Epithelial cell of prostate (primary cell): ENCODE data around the gene CHMP4A.
A peak's percentile ranks its signal among the peaks of the same experiment; 100 is the strongest.
"Not testable (repeated sequence)": the region's sequence is repeated elsewhere in the genome, so short reads cannot be mapped to it uniquely, and the experiment has no call there.

Source experiments
- DNase-seq: peaks from one replicate; pipeline ENCODE4 v3.0.0-alpha.2; 2011; ENCODE audit warnings: low read depth, low spot score
- H3K27ac ChIP-seq: fragments of 450-650 bp; 2 replicates; pipeline ENCODE4 v1.5.1; 2017; ENCODE audit warnings: mild to moderate bottlenecking

Gene CHMP4A

GRCh38 chr14:24249230-24250021 lies 36.1 kb upstream of the CHMP4A start:
- DNase-seq: no peak
- H3K27ac ChIP-seq: no peak overlapping the region

GRCh38 chr14:24247422-24247821 lies 34.1 kb upstream of the CHMP4A start:
- no peak for DNase-seq
- H3K27ac ChIP-seq: peak overlapping the region; percentile 40

DNA sequence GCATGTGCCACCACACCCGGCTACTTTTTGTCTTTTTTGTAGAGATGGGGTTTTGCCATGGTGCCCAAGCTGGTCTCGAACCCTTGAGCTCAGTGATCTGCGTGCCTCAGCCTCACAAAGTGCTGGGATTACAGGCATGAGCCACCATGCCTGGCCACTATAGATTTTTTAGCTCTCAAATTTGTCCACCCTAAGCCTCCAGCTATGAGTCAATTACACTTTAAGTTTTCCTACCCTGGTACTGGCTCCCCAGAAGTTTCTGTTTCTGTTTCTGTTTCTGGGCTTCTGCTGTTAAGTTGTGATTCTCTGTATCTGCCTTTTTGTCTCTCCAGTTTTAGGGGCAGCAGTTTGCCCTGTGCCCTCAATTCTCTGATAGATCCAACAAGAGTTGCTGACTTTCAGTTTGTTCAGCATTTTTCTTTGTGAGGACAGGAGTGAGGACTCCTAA lies 33.5 kb upstream of the CHMP4A start:
- H3K27ac ChIP-seq: peak overlapping the region; percentile 40
- no peak for DNase-seq

DNA sequence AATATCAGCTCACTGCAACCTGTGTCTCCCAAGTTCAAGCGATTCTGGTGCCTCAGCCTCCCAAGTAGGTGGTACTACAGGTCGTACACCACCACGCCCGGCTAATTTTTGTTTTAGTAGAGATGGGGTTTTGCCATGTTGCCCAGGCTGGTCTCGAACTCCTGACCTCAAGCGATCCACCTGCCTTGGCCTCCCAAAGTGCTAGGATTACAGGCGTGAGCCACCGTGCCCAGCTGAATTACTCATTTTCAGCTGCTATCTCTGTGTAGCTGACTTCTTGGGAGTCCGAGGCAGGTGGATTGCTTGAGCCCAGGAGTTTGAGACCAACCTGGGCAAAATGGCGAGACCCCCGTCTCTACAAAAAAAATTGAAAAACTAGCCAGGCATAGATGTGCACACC lies 32.1 kb upstream of the CHMP4A start:
- not testable (repeated sequence) for DNase-seq, H3K27ac ChIP-seq

DNA sequence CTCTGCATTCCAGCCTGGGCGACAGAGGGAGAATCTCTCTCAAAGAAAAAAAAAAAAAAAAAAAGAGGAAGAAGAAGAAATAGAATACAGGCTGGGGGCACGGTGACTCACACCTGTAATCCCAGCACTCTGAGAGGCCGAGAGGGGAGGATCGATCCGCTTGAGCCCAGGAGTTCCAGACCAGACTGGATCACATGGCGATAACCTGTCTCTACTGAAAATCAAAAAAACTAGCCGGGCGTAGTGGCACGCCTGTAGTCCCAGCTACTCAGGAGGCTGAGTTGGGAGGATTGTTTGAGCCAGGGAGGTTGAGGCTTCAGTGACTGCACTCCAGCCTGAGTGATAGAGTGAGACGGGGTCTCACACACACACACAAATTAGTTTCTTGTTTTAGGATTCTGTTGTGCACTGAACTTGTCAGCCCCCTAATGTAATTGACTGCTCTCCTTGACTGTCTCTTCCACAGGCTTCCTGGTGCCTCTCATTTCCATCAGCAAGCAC lies 30.1 kb upstream of the CHMP4A start:
- DNase-seq: no peak
- H3K27ac ChIP-seq: peak overlapping the region; percentile 98

DNA sequence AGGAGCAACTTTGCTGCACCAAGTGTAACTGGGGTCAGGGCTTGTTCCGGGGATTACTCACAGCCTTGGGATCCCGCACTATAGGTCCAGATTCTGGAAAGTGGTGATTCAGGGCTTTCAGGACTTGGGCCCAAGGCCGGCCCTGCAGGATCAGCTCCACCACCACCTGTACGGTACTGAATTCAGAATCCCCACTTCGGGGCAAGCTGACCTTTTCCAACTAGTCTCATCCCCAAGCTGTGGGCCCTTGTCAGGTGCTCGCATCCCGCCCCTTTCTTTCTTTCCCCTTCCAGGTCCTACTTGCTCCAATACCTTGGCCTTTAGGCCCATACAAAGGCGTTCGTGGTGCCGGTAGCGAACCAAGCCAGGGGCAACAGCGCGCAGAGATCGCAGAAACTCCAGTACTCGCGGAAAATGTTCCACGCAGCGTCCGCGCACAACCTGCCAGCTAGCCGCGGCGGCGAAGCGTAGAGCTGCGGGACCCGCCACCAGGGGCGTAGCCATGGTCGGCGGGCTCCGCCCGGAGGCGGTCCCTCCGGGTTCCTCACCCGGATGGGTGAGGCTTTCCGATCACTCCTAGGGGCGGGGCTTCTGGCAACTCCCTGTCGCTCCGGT lies 28.6 kb upstream of the CHMP4A start:
- DNase-seq: peak; percentile 60
- peak overlapping the region; percentile 98 for H3K27ac ChIP-seq

DNA sequence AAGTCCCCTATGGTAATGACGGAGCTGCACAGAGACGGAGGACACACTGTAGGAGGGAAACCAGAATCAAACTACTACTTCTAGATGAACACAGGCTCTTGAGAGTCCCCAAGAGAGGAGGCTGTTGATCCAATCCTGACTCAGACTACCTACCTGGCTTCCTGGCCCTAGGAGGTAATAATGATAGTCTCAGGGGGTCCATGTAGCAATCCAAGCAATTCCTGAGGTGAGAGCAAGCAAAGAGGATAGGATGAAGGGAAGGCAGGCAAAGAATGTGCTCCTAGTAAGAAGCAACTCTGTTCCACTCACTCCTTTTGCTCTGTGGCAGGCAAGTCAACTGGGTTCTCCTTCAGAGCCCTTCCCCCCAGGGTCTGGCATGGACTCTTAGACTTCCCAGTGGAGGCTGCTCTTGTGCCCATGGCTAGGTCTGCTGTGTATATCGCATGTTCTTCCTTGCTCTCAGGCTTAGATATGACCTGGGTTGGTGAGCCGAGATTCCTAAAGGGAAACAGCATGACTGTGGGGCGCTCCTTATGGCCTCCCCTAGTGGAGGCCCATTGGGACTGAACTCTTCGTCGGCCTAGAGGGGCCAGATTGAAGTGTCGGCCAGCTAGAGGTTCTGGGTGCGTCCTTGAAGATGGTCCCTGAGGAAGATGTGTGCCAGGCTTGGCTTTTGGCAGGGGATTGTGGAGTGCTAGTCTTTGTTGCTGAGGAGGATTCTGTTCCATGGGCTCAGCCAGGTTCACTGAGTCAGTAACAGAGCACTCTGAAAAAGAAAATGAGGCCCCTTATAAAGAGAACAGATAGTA lies 27.0 kb upstream of the CHMP4A start:
- no peak for DNase-seq
- peak overlapping the region; percentile 98 for H3K27ac ChIP-seq

DNA sequence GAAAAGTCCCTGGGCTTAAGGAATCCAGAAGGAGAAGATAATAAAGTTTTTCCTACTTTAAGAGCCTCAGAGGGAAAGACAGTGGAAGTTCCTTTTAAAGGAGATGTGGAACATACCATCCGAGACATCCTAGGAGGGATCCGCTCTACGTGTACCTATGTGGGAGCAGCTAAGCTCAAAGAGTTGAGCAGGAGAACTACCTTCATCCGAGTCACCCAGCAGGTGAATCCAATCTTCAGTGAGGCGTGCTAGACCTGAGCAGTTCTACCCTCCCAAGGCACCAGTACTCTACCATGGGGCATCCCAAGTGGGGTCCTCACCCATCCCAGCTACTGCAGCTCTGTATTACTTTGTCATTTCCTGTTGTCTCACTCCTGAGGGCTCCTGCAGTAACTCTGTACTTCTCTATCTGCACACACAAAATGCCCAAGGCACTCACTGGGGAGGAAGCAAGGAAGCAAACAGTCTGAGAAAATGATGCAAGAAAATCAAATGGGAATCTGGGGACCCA lies 25.3 kb upstream of the CHMP4A start:
- H3K27ac ChIP-seq: peak overlapping the region; percentile 98
- DNase-seq: no peak

DNA sequence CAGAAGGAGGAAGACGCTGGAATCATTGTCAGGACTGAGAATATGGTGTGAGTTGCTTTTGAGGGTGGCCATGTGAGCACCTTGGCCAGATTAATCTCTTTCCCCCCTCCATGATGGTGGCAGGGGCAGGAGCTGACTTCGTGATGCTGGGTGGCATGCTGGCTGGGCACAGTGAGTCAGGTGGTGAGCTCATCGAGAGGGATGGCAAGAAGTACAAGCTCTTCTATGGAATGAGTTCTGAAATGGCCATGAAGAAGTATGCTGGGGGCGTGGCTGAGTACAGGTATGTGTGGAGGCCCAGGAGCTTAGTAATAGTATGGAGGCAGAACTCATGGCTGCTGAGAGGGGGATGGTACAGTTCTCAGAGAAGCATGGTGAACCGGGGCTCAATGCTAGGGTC lies 24.8 kb upstream of the CHMP4A start:
- peak; percentile 79 for DNase-seq
- H3K27ac ChIP-seq: peak overlapping the region; percentile 98

DNA sequence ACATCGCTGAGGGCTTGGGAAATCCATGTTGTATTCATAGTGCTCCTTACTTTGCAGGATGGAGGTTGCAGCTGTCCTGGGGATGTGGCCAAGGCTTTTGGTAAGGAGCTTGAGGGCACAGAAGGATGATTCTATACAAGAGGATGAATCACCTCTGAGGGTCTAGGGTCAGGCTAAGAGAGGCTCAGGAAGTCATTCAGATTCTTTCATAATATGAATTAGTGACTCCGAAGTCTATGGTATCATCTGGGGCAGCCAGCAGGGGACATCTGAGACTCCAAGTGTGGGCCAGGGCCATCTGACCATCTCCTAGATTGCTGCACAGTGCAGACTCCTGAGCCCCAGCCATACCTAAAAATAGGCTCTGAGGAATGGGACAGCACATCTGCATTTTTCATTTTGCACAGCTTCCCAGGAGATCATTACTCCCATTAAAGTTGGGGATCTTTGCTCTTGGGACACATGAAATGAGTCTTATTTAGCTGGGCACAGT lies 24.2 kb upstream of the CHMP4A start:
- H3K27ac ChIP-seq: peak overlapping the region; percentile 98
- no peak for DNase-seq

DNA sequence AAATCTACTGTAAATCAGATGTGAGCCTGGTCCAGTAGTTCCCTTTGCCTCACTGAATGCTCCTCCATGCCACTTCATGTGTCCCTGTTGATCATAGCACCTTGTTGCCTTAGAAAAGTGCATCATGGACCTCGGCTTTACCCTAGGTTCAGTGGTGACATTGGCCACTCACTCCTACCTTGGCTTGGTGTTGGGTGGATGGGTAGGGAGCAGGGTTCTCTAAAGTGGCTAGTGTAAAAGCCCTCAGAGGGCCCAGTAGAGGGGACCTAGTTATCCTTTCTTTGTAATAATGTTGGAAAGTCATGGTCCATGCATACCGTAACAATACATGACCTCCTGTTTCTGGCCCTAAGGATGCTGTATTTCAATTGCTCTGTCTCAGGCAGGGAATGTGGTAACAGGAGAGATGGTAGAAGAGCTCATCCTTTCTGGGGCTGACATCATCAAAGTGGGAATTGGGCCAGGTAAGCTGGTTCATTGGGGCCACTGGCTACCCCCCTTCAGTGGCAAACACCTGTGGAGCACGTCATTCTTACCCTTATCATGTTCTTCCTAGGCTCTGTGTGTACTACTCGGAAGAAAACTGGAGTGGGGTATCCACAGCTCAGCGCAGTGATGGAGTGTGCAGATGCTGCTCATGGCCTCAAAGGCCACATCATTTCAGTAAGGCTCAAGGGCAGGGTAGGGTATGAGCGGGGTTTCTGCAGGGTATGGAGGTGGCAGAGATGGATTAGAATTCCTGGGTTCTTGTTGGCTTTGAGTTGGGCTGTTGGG lies 23.6 kb upstream of the CHMP4A start:
- DNase-seq: no peak
- H3K27ac ChIP-seq: peak overlapping the region; percentile 98

DNA sequence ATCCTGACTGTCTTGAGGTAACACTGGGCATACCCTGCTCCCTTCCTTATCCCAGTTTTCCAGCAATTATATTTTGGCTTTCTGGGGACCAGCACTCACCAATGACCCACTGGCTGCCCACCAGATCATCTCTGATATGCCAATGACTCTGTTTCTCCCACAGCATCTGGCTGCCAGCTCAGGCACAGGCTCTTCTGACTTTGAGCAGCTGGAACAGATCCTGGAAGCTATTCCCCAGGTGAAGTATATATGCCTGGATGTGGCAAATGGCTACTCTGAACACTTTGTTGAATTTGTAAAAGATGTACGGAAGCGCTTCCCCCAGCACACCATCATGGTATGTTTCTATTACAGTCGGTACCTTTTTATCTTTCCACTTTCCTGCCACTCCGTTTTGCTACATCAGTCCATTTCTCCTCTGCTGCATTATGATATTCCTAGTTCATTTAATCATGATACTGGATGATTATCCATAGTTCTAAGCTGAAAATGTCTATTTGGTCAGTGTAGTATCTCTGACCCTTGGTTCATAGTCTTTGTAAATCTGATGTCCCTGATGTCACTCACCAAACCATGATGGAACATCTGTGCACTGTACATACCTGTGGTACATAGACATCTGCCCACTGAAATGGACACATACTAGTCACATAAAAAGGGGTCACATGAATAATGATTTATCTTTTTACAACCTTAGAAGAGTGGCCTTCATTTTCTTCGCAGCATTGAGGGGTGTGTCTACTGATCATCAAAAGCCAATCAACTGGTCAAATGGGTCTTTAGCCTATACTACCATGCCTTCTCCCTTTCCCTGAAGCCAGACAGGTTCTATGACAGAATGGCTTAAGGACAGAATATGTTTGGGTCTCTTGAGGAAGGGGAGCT lies 22.8 kb upstream of the CHMP4A start:
- DNase-seq: no peak
- H3K27ac ChIP-seq: peak overlapping the region; percentile 98

GRCh38 chr14:24234095-24235005 lies 21.1 kb upstream of the CHMP4A start:
- H3K27ac ChIP-seq: peak overlapping the region; percentile 98
- no peak for DNase-seq

GRCh38 chr14:24233538-24233866 lies 20.2 kb upstream of the CHMP4A start:
- peak overlapping the region; percentile 98 for H3K27ac ChIP-seq
- DNase-seq: no peak

DNA sequence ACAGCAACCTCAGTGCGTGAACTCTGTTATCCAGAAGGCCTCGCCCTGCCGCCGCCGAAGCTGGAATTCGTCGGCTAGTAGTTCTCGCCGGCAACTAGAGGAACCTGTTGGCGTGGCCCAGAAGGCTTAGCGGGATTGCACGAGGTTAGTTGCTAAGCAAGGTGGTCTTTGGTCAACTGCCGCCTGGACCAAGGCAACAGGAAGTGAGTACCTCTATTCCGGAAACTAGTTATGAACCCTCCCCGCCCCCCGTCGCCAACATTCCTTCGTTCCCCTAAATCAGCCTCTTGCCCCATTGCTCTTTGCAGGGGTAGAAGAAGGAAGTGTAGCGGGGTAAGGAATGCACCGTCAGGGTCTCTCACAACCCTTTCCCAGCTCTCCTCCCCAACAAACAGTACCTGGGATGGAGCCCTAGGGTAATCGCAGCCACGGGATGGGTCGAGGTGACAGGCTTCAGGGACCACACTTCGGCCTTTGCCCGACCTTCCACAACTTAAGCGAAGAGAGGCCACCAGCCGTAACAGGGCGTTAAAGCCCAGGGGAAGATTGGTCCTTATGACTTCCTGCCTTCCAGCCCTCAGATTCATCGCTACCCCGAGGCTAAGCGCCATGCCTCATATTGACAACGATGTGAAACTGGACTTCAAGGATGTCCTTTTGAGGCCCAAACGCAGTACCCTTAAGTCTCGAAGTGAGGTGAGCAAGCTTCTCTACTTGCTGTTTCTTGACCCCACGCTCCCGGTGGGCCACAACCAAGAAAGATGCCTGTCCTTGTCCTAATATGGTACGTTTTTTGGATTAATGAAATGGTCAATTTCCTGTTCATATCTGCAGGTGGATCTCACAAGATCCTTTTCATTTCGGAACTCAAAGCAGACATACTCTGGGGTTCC lies 19.6 kb upstream of the CHMP4A start, which contains the start of gene GMPR2:
Gene GMPR2 (plus strand): TSS at position 285 of the 893 bp plus-strand sequence. CDS start 325 bp downstream, at position 610.
- no peak for DNase-seq
- peak within 1 kb of the TSS; percentile 98 for H3K27ac ChIP-seq

- peak within 1 kb of the TSS; percentile 98 for H3K27ac ChIP-seq
These were observed 18.9 kb upstream of the CHMP4A start, which contains the start of gene NEDD8 for GRCh38 chr14:24232121-24232644. TSS of gene NEDD8 (minus strand) at chr14:24232367. CDS start at chr14:24232267, 100 bp downstream.

More at GRCh38 chr14:24232121-24232644, 18.9 kb upstream of the CHMP4A start, which contains the start of gene NEDD8:
- peak; percentile 88 for DNase-seq
